Gastroesophageal sphincter (tissue), 4 donors: ENCODE data around the gene PTK7. TPM values are rescaled to one million over a fixed set of nuclear protein-coding genes. Genes with fewer than 3 reads are reported as not detected.

ENCODE experiments used
- ATAC-seq: fragments of 150-250 bp; one replicate; pipeline ENCODE4 v1.9.1; 2016; ENCODE audit warnings: mild to moderate bottlenecking, moderate library complexity
- H3K27ac ChIP-seq, 4 donors: fragments of 200-600 bp; sonication (generic) in 3 of 4; 1 replicate in 3 of 4; 2 replicates in 1 of 4; pipeline ENCODE4 v1.5.1; 2016 to 2019
- H3K27me3 ChIP-seq: fragments of 200-600 bp; sonication (generic); one replicate; pipeline ENCODE4 v1.5.1; 2019
- H3K36me3 ChIP-seq, 2 donors: fragments of 200-600 bp; sonication (generic); one replicate each; pipeline ENCODE4 v1.5.1; 2019; ENCODE audit warnings: control low read depth in 1 of 2
- H3K4me1 ChIP-seq, 3 donors: fragments of 200-600 bp; sonication (generic); 1 replicate in 2 of 3; 2 replicates in 1 of 3; pipeline ENCODE4 v1.5.1; 2016 to 2019; ENCODE audit warnings: control low read depth in 2 of 3
- H3K4me3 ChIP-seq, 2 donors: fragments of 200-600 bp; sonication (generic); one replicate each; pipeline ENCODE4 v1.5.1; 2019; ENCODE audit warnings: mild to moderate bottlenecking in 1 of 2, moderate library complexity in 1 of 2
- H3K9me3 ChIP-seq, 3 donors: fragments of 200-600 bp; sonication (generic); one replicate each; pipeline ENCODE4 v1.5.1; 2017 to 2019; ENCODE audit warnings: control low read depth in 2 of 3
- EP300 ChIP-seq: sonication (generic); formaldehyde crosslinking; IDR thresholded peaks from one replicate; pipeline ENCODE4 v1.6.1; 2017; ENCODE audit warnings: antibody characterized with exemption, mild to moderate bottlenecking
- POLR2A ChIP-seq, 2 donors: fragments of 450-650 bp; IDR thresholded peaks; one replicate each; pipeline ENCODE4 v1.6.1; 2017; ENCODE audit warnings: antibody characterized with exemption in 2 of 2, mild to moderate bottlenecking in 2 of 2, moderate library complexity in 1 of 2
- POLR2AphosphoS5 ChIP-seq: sonication (generic); formaldehyde crosslinking; IDR thresholded peaks from one replicate; pipeline ENCODE4 v1.6.1; 2017; ENCODE audit warnings: antibody characterized with exemption
- WGBS, 2 donors: methylation state at CpG; one replicate each; pipeline ENCODE4 v1.1.5; 2018; ENCODE audit warnings: low coverage in 1 of 2; 5-methylcytosine and 5-hydroxymethylcytosine counted together
- total RNA-seq, 4 donors: library from RNA; depleted of rRNA; stranded (reverse); fragments of >200 nt; gene quantifications; one replicate each; pipeline ENCODE4 v1.1.0, GENCODE V29; 2016
- TF ChIP-seq, protein P1 (sequence below), 4 experiments: fragments of 200-600 bp in 2 of 4; fragments of 450-650 bp in 2 of 4; sonication (generic) in 1 of 4; IDR thresholded peaks; one replicate each; pipeline ENCODE4 v1.5.1; 2017 to 2019; ENCODE audit warnings: antibody characterized with exemption in 4 of 4, mild to moderate bottlenecking in 2 of 4, moderate library complexity in 2 of 4

Gene PTK7
- total RNA-seq, 4 donors from 2014 or later, result 2.0 to 11.6 (median 7.7) TPM

DNA sequence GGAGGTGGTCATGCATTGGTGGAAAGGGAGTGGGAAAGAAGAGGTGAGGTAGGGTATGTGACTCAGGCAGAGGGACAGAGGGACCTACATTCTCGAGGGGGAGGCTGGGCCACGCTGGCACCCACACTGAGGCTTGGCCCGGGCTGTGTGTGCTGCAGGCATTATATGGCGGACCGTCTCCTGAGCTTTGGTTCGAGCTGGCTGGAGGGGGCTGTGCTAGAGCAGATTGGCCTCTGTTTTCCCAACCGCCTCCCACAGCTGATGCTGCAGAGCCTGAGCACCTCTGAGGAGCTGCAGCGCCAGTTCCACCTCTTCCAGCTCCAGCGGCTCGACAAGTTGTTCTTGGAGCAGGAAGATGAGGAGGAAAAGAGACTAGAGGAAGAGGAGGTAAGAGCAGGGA is 129.7 kb downstream of the PTK7 start:
- H3K9me3 ChIP-seq, result no peaks in the 10 kb centered on the region
- H3K4me1 ChIP-seq, result no peaks in the 10 kb centered on the region
- H3K27me3 ChIP-seq, result no peaks in the 10 kb centered on the region
- no peak for TF ChIP-seq POLR2AphosphoS5
- TF ChIP-seq, protein P1, sequence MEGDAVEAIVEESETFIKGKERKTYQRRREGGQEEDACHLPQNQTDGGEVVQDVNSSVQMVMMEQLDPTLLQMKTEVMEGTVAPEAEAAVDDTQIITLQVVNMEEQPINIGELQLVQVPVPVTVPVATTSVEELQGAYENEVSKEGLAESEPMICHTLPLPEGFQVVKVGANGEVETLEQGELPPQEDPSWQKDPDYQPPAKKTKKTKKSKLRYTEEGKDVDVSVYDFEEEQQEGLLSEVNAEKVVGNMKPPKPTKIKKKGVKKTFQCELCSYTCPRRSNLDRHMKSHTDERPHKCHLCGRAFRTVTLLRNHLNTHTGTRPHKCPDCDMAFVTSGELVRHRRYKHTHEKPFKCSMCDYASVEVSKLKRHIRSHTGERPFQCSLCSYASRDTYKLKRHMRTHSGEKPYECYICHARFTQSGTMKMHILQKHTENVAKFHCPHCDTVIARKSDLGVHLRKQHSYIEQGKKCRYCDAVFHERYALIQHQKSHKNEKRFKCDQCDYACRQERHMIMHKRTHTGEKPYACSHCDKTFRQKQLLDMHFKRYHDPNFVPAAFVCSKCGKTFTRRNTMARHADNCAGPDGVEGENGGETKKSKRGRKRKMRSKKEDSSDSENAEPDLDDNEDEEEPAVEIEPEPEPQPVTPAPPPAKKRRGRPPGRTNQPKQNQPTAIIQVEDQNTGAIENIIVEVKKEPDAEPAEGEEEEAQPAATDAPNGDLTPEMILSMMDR (IDR thresholded peaks at IDR 0.05), result no peak
- TF ChIP-seq EP300, result no peak
- no peak for TF ChIP-seq POLR2A (IDR thresholded peaks at IDR 0.05)
- no peak for ATAC-seq
- no peak overlapping the region for H3K4me3 ChIP-seq
- H3K36me3 ChIP-seq, result peaks cover 0 to 72% of the 10 kb centered on the region in 2 donors
- no peak overlapping the region for H3K27ac ChIP-seq
- 90 to 97% methylated on average over 5 to 6 of the region's 10 CpGs for WGBS, 2 donors

DNA sequence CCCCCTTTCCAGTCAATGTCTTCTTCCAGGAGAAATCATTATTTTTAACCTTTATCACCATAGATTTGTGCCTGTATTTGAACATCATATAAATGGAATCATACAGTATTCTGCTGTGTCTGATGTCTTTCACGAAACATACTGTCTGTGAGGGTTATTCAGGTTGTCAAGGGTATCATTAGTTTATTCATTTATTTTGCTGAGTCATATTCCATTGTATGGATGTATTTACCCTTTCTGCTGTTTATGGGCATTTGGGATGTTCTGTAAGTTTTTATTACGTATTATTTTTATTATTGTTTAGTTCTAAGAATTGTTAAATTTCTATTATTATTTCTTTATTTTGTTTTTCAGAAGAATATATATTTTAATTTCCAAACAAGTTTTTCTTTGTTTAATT is 131.2 kb downstream of the PTK7 start:
- peaks cover 0 to 66% of the 10 kb centered on the region in 2 donors for H3K36me3 ChIP-seq
- no peak for ATAC-seq
- WGBS, 2 donors, result 88 to 95% methylated on average over 1 to 2 of the region's 2 CpGs

More for the DNA sequence above, 131.2 kb downstream of the PTK7 start:
- H3K27me3 ChIP-seq, result no peaks in the 10 kb centered on the region
- H3K27ac ChIP-seq, result no peak overlapping the region
- H3K9me3 ChIP-seq, result no peaks in the 10 kb centered on the region
- no peaks in the 10 kb centered on the region for H3K4me1 ChIP-seq
- TF ChIP-seq POLR2AphosphoS5, result no peak
- TF ChIP-seq EP300, result no peak
- no peak for TF ChIP-seq POLR2A (IDR thresholded peaks at IDR 0.05)
- TF ChIP-seq, protein P1 (IDR thresholded peaks at IDR 0.05), result no peak
- H3K4me3 ChIP-seq, result no peak overlapping the region

Other genes with a start within 250 kb of the PTK7 start
- gene RPL7L1, start 196.7 kb upstream of the PTK7 start, total RNA-seq, result 100 to 1,000 TPM in 1 of 4 donors, 10 to 100 TPM in 3; 61.1 to 106 (median 87.9) TPM
- gene PTCRA, start 160.3 kb upstream of the PTK7 start, total RNA-seq, result not detected
- gene CNPY3, start 146.8 kb upstream of the PTK7 start, total RNA-seq, result 10 to 100 TPM; 23.3 to 37.9 (median 36.8) TPM
- gene GNMT, start 115.6 kb upstream of the PTK7 start, total RNA-seq, result 1 to 10 TPM in 3 of 4 donors, not detected in 1; 2.6 to 3.6 (median 2.6) TPM
- 10 to 100 TPM in 3 of 4 donors, 1 to 10 TPM in 1; 9.8 to 23.5 (median 21.2) TPM for gene PEX6, start 97.1 kb upstream of the PTK7 start, total RNA-seq
- 10 to 100 TPM; 30.0 to 45.1 (median 36.3) TPM for gene PPP2R5D, start 91.7 kb upstream of the PTK7 start, total RNA-seq
- gene MEA1, start 62.4 kb upstream of the PTK7 start, total RNA-seq, result 10 to 100 TPM; 56.0 to 62.1 (median 58.3) TPM
- gene KLHDC3, start 62.1 kb upstream of the PTK7 start, total RNA-seq, result 100 to 1,000 TPM in 3 of 4 donors, 10 to 100 TPM in 1; 96.9 to 145 (median 129) TPM
- 10 to 100 TPM; 52.8 to 62.5 (median 59.8) TPM for gene RRP36, start 54.7 kb upstream of the PTK7 start, total RNA-seq
- 10 to 100 TPM; 10.9 to 16.6 (median 13.5) TPM for gene CUL7, start 22.5 kb upstream of the PTK7 start, total RNA-seq
- gene MRPL2, start 16.9 kb upstream of the PTK7 start, total RNA-seq, result 10 to 100 TPM; 17.3 to 35.4 (median 21.2) TPM
- 10 to 100 TPM; 18.0 to 43.4 (median 30.2) TPM for gene KLC4, start 16.7 kb upstream of the PTK7 start, total RNA-seq
- gene SRF, start 95.0 kb downstream of the PTK7 start, total RNA-seq, result 100 to 1,000 TPM in 3 of 4 donors, 10 to 100 TPM in 1; 92.6 to 192 (median 117) TPM
- 10 to 100 TPM; 23.2 to 36.6 (median 24.2) TPM for gene CUL9, start 105.9 kb downstream of the PTK7 start, total RNA-seq
- 10 to 100 TPM; 66.5 to 95.0 (median 86.6) TPM for gene DNPH1, start 153.2 kb downstream of the PTK7 start, total RNA-seq
- gene TTBK1, start 167.2 kb downstream of the PTK7 start, total RNA-seq, result under 1 TPM in 2 of 4 donors, not detected in 2; 0.08 to 0.20 TPM
- gene SLC22A7, start 221.9 kb downstream of the PTK7 start, total RNA-seq, result not detected
- not detected for gene CRIP3, start 232.5 kb downstream of the PTK7 start, total RNA-seq